GM12873 (cell line): Measurements from ENCODE around the gene DYNLRB1.

Experiments used
- TF ChIP-seq, protein P1 (sequence below): IDR thresholded peaks from 2 replicates; pipeline ENCODE4 v1.5.1; 2012; ENCODE audit warnings: low read depth, mild to moderate bottlenecking, moderate library complexity, low read length, control low read depth; ENCODE audit not compliant: insufficient read depth; ENCODE audit errors: missing control alignments

The DYNLRB1 gene

DNA sequence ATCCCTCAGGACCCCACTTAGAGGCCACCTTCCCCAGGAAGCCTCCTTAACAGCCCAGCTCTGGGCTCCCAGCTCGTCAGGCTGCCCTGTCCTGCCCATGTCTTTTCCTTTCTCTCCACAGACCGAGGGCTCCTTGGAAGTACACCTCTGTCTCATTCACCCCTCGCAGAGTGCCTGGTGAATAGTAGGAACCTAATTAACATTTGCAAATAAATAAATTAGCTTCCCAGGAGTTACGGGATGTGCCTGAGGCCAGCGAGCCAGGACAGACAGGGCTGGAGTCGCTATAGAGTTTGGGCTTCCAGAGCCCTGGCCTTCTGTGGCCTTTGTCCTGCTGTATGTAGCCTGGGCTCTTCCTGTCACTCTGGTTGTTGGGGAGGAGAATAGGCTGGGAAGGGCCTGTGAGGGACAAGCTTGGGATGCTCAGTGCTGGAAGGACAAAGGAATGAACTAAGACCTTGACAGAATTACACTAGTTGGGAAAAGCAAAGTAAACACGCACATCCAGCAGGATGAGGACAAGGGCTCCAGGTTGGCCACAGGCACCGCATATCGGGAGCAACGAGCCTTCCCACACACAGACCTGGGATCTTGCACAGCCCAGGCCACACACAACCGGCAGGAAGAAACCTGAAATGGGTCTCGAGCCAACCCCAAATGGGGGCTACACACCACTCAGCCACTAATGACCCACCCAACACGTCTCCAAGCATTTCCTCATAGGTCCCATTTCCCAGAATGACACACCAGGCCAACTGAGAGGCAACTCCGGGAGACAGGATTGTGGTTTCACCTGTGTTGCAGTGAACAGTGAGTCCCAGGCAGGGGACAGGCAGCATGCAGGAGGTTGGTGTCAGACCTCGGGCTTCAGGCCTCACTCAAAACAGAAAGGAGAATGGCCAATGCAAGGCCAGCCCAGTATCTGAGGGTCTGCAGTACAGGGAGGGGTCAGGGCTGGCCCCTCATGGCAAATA, 52.0 kb downstream of the DYNLRB1 start:
- TF ChIP-seq, protein P1, sequence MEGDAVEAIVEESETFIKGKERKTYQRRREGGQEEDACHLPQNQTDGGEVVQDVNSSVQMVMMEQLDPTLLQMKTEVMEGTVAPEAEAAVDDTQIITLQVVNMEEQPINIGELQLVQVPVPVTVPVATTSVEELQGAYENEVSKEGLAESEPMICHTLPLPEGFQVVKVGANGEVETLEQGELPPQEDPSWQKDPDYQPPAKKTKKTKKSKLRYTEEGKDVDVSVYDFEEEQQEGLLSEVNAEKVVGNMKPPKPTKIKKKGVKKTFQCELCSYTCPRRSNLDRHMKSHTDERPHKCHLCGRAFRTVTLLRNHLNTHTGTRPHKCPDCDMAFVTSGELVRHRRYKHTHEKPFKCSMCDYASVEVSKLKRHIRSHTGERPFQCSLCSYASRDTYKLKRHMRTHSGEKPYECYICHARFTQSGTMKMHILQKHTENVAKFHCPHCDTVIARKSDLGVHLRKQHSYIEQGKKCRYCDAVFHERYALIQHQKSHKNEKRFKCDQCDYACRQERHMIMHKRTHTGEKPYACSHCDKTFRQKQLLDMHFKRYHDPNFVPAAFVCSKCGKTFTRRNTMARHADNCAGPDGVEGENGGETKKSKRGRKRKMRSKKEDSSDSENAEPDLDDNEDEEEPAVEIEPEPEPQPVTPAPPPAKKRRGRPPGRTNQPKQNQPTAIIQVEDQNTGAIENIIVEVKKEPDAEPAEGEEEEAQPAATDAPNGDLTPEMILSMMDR, result no peak

DNA sequence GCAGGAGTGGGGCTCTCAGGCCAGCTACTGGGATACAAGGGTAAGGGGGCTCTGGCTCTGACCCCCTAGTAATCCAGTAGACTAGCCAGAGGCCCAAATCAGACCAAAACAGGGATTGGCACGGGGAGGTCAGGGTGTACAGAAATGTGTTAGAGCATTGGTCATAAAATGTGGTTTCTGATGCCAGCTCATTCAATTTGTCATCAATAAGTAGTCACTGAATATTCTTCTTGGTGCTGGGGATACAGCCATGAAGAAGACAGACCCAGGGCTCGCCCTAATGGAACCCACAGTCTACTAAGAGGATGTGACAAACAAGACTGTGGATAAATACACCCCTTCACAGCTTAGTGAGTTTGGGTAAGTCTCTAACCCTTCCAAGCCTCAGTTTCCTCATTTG, 53.4 kb downstream of the DYNLRB1 start:
- TF ChIP-seq, protein P1, result no peak

DNA sequence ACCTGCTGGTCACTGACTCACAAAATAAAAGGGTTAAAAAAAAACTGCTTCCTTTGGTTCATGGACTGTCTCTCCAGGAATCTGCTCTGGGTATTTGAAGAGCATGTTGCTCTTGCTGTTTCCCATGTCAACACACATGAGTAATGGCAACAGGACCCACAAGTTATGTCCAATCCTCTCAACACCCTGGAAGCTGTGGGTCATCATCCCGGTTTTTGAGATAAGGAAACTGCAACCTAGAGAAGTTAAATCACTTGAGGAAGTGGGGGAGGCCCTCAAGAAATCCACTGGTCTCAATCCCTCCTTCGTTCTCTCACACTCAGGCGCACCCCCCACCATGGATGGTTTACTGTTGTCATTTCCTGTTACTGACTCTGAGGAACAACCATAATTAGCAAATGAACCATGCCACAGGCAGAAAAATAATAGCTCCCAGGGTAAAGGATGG, 54.7 kb downstream of the DYNLRB1 start:
- TF ChIP-seq, protein P1, result no peak

DNA sequence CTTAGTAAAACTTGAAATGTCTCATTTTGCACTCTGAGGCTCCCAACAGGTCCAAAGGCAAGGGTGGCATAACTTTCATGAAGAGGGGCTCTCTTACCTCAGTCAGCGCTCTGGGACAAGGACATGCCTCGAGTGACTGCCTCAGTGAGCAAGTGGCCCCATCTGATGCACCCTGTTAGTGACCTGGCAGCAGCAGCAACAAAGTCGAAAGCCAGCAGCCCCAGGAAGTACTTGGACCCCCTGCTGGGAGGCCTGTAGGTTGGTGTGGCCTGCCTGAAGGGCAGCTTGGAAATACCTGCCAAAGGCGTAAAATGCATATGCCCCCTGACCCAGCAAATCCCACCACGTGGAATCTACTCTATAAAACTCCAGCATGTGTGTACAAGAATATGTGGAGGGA, 55.5 kb downstream of the DYNLRB1 start:
- TF ChIP-seq, protein P1, result no peak

DNA sequence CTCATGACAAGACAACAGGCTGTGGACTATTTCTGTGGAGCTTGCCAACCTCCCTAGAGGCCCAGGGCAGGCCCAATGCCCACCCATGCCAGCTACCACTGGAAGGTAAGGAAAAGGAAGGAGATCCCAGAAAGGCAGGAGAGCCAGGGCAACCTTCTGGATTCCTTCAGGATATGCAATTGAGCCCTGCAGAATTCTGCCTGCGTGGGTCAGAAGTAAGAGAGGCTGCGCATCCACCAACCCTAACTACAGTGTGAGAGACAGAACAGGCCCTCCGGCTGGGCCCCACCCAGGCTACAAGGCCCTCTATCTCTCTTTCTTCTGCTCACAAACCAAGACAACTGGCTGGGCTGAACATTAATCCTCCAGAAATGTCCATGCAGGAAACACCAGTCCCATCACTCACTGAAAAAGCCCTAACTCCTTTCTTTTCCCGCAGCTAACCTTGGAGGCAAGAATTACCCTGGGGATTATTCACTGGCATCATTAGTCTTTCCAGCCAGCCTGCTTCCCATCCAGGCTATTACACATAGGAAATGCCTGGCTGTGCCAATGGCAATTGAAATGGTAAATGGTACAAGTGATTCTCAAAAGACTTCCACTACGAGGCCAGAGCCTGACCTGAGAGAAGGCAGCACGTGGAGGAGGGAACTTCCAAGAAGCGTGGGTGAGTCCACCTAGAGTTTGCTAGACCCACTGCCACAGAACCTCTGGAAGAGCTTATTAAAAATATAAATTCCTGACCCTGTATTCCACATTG, 57.5 kb downstream of the DYNLRB1 start:
- TF ChIP-seq, protein P1, result no peak

DNA sequence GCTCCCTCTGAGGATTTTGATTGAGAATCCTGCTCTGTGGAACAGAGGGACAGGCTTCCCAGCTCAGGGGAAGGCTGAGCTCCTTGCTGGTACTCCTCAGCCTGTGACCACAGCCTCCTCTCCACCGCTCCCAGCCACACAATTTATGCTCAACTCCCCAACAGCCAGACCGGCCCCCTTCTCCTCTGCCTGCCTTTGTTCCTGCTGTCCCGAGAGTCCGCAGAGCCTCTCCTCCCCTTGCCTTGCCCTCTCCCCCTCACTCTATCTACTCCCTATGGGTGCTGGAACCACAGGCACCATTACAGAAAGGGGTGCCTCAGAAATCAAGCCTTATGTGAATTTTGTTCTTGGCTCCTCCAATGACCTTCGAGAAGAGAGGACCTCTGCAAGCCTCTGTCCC, 58.2 kb downstream of the DYNLRB1 start:
- TF ChIP-seq, protein P1, result no peak

DNA sequence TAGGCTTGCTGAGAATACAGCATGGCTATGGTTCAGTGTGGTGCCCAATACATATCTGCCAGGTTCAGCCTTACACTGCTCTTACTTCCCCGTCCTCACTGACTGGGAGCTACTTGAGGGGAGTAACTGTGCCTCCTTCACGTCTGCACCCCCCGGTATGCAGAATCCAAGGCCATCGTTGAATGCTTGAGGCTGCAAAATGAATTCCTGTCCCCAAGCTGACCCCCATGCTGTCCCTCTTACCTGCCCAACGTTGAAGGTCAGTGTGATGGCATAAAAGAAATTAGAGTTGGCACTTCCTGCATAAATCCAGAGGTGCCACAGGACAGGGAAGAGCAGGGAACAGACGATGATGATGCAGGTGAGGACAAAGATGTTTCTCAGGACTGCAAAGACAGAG, 58.6 kb downstream of the DYNLRB1 start:
- TF ChIP-seq, protein P1, result no peak
